ENCODE measurements around the gene NECTIN1.

DNA sequence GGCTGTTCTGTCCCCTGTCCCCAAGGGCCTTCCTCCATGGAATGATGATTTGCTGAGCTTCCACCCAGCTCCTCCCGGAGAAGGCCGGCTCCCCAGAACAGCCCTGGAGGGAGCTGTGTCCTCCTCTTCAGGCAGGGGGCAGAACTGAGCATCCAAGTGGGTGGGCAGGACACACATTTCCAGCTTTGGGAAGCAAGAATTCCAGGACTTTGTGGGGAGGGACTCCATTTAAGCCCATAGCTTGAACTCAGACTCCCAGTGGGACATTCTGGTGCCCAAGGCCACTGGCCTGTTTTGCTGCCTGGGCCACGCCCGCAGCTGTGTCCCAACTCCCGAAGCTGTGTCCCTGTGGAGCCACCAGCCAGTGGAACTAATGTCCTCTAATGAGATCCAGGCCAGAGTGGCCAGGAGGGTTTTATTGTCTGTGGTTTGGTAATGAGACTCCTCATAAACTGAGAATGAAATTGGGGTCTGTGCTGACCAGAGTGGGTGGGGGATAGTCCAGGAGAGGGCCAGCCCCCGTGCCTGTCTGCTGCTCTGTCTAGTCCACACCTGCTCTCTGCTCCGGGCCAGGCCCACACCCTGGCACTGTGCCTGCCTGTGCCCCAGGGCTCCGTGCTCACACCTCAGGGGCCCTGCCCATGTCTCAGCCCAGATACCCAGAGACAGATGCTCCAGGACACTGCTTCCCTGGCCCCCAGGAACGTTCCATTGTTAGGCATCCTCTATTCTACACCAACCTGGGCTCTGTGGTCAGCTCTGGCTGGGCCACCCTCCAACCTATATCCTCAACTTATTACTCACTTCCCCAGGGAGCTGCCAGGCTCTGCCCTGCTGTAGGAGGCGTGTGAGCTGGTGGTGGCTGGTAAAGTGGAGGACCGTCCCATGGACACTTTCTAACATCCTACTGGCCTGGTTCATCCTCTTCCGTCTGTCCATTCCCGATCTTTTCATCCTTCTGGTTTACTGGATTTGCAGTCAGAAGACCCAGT lies 7.6 kb downstream of the NECTIN1 start:
- TF ChIP-seq, protein P1, sequence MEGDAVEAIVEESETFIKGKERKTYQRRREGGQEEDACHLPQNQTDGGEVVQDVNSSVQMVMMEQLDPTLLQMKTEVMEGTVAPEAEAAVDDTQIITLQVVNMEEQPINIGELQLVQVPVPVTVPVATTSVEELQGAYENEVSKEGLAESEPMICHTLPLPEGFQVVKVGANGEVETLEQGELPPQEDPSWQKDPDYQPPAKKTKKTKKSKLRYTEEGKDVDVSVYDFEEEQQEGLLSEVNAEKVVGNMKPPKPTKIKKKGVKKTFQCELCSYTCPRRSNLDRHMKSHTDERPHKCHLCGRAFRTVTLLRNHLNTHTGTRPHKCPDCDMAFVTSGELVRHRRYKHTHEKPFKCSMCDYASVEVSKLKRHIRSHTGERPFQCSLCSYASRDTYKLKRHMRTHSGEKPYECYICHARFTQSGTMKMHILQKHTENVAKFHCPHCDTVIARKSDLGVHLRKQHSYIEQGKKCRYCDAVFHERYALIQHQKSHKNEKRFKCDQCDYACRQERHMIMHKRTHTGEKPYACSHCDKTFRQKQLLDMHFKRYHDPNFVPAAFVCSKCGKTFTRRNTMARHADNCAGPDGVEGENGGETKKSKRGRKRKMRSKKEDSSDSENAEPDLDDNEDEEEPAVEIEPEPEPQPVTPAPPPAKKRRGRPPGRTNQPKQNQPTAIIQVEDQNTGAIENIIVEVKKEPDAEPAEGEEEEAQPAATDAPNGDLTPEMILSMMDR (CRISPR knock-in tag; IDR thresholded peaks at IDR 0.05) = peak; percentile 64
- TF ChIP-seq MIER3 (CRISPR knock-in tag; IDR thresholded peaks at IDR 0.05; ENCODE audit: borderline replicate concordance) (no peak), ASH2L (IDR thresholded peaks at IDR 0.05; ENCODE audit: insufficient read length, low read depth, low read length) (no peak), ZNF468 (CRISPR knock-in tag; IDR thresholded peaks at IDR 0.05) (no peak), HNRNPK (IDR thresholded peaks at IDR 0.05; ENCODE audit: low read depth, low read length, poor library complexity, severe bottlenecking) (no peak), SRSF9 (IDR thresholded peaks at IDR 0.05; ENCODE audit: borderline replicate concordance, insufficient read depth, low read depth, low read length, poor library complexity, severe bottlenecking) (no peak)

Data from HepG2 (cell line).